A549 (cell line): ENCODE results near the gene TCFL5. TPM values are rescaled to one million over a fixed set of nuclear protein-coding genes. Genes with fewer than 3 reads are reported as not detected.

Experiments used
- ATAC-seq, 2 experiments: fragments of 200-7000 bp in 1 of 2; fragments of >200 bp in 1 of 2; cut with Nextera tagmentation in 1 of 2; cut with Tn5 transposase in 1 of 2; 3 replicates each; pipeline versions ENCODE4 v1.8.0 to v1.9.1; 2018 to 2020; ENCODE audit warnings: mild to moderate bottlenecking in 1 of 2, moderate library complexity in 1 of 2
- CTCF ChIA-PET: fragments of 300-600 bp; sonication (Branson Sonifier 250); formaldehyde crosslinking; extraction: SDS; loops from one replicate; lab custom pipeline; 2021; ENCODE audit warnings: antibody characterized with exemption, inconsistent platforms; lab: Yijun Ruan, JAX
- POLR2A ChIA-PET: fragments of 350-600 bp; formaldehyde crosslinking; extraction: SDS; loops from one replicate; lab custom pipeline; 2021; ENCODE audit warnings: antibody characterized with exemption, inconsistent platforms; lab: Yijun Ruan, JAX
- DNase-seq, 2 experiments: peaks; one replicate each; pipeline versions ENCODE4 v3.0.0 to v3.0.0-alpha.2; 2011 to 2016; ENCODE audit warnings: low read depth in 1 of 2, low spot score in 1 of 2
- FAIRE-seq: peaks from 2 replicates; lab custom pipeline; 2011; peaks lifted over from hg19 to GRCh38; lab: Jason Lieb, UNC
- H3K27ac ChIP-seq, 2 experiments: fragments of >200 bp; sonication (Bioruptor Twin); formaldehyde crosslinking; 3 replicates each; pipeline ENCODE4 v1.5.1; 2016 to 2017
- H3K4me1 ChIP-seq: fragments of >200 bp; sonication (Bioruptor Twin); formaldehyde crosslinking; 3 replicates; pipeline ENCODE4 v1.6.1; 2016
- H3K4me2 ChIP-seq: fragments of >200 bp; sonication (Bioruptor Twin); formaldehyde crosslinking; 3 replicates; pipeline ENCODE4 v1.6.1; 2016
- H3K4me3 ChIP-seq: fragments of >200 bp; sonication (Bioruptor Twin); formaldehyde crosslinking; 3 replicates; pipeline ENCODE4 v1.5.1; 2016
- H3K9me3 ChIP-seq: fragments of >200 bp; sonication (Bioruptor Twin); formaldehyde crosslinking; 3 replicates; pipeline ENCODE4 v1.6.1; 2016
- ATOH8 ChIP-seq: fragments of 250-450 bp; sonication (Bioruptor Pico); IDR thresholded peaks from 2 replicates; pipeline ENCODE4 v1.5.0; 2020; ENCODE audit warnings: low read depth, mild to moderate bottlenecking, moderate library complexity
- BCL3 ChIP-seq: fragments of >200 bp; sonication (Bioruptor Twin); formaldehyde crosslinking; IDR thresholded peaks from 3 replicates; pipeline ENCODE4 v1.6.1; 2016
- CBX8 ChIP-seq: fragments of 200-600 bp; sonication (generic); IDR thresholded peaks from 2 replicates; pipeline ENCODE4 v1.6.1; 2016
- CEBPB ChIP-seq, 2 experiments: fragments of >200 bp in 1 of 2; sonication (Bioruptor Twin) in 1 of 2; formaldehyde crosslinking in 1 of 2; IDR thresholded peaks; 2 replicates each; pipeline ENCODE4 v1.6.1; 2012 to 2016
- CHD2 ChIP-seq: fragments of 150-350 bp; IDR thresholded peaks from 2 replicates; pipeline ENCODE4 v1.6.1; 2014; ENCODE audit warnings: low read length; ENCODE audit not compliant: partially characterized antibody
- CTCF ChIP-seq: fragments of >200 bp; sonication (Bioruptor Twin); formaldehyde crosslinking; IDR thresholded peaks from 3 replicates; pipeline ENCODE4 v1.5.1; 2016
- EHF ChIP-seq: fragments of 250-450 bp; sonication (Bioruptor Pico); IDR thresholded peaks from 2 replicates; pipeline ENCODE4 v1.5.0; 2020; ENCODE audit warnings: mild to moderate bottlenecking
- GATA3 ChIP-seq: IDR thresholded peaks from 2 replicates; pipeline ENCODE4 v1.6.1; 2012; ENCODE audit warnings: borderline replicate concordance
- HEYL ChIP-seq: fragments of 250-450 bp; sonication (Bioruptor Pico); IDR thresholded peaks from 2 replicates; pipeline ENCODE4 v1.8.0; 2021; ENCODE audit warnings: mild to moderate bottlenecking, moderate library complexity
- HMGXB4 ChIP-seq: fragments of 250-450 bp; sonication (Bioruptor Pico); IDR thresholded peaks from 2 replicates; pipeline ENCODE4 v1.5.0; 2021; ENCODE audit warnings: mild to moderate bottlenecking, moderate library complexity, borderline replicate concordance
- HOXB5 ChIP-seq: fragments of 250-450 bp; sonication (Bioruptor Pico); IDR thresholded peaks from 2 replicates; pipeline ENCODE4 v1.5.0; 2020; ENCODE audit warnings: mild to moderate bottlenecking, moderate library complexity
- JUN ChIP-seq, 2 experiments: fragments of >200 bp; sonication (Bioruptor Twin); formaldehyde crosslinking; IDR thresholded peaks; 2 replicates in 1 of 2; 3 replicates in 1 of 2; pipeline ENCODE4 v1.6.1; 2016 to 2017
- KDM1A ChIP-seq: fragments of 200-600 bp; sonication (generic); IDR thresholded peaks from 2 replicates; pipeline ENCODE4 v1.6.1; 2016; ENCODE audit warnings: low read depth, mild to moderate bottlenecking
- MAFK ChIP-seq: fragments of 450-650 bp; IDR thresholded peaks from 2 replicates; pipeline ENCODE4 v1.6.1; 2014; ENCODE audit not compliant: partially characterized antibody
- MAX ChIP-seq: IDR thresholded peaks from 2 replicates; pipeline ENCODE4 v1.6.1; 2012
- NPAS2 ChIP-seq: fragments of 250-450 bp; sonication (Bioruptor Pico); IDR thresholded peaks from 2 replicates; pipeline ENCODE4 v1.8.0; 2022; ENCODE audit warnings: mild to moderate bottlenecking, moderate library complexity, borderline replicate concordance
- NR3C1 ChIP-seq: fragments of >200 bp; sonication (Bioruptor Twin); formaldehyde crosslinking; IDR thresholded peaks from 3 replicates; pipeline ENCODE4 v1.6.1; 2017
- RAD21 ChIP-seq, 2 experiments: fragments of >200 bp in 1 of 2; sonication (Bioruptor Twin) in 1 of 2; formaldehyde crosslinking in 1 of 2; IDR thresholded peaks in 1 of 2; conservative IDR thresholded peaks in 1 of 2; 2 replicates in 1 of 2; 3 replicates in 1 of 2; pipeline ENCODE4 v1.6.1; 2012 to 2018; ENCODE audit warnings: inconsistent platforms in 1 of 2
- RNF2 ChIP-seq: fragments of 200-600 bp; sonication (generic); IDR thresholded peaks from 2 replicates; pipeline ENCODE4 v1.6.1; 2016; ENCODE audit warnings: low read depth, mild to moderate bottlenecking, antibody characterized with exemption, moderate library complexity, borderline replicate concordance
- TFCP2L1 ChIP-seq: fragments of 250-450 bp; sonication (Bioruptor Pico); IDR thresholded peaks from 2 replicates; pipeline ENCODE4 v1.5.0; 2021; ENCODE audit warnings: mild to moderate bottlenecking
- USF2 ChIP-seq: fragments of 450-650 bp; IDR thresholded peaks from 2 replicates; pipeline ENCODE4 v1.6.1; 2014; ENCODE audit warnings: antibody characterized with exemption
- ZNF302 ChIP-seq: fragments of 250-450 bp; sonication (Bioruptor Pico); IDR thresholded peaks from 2 replicates; pipeline ENCODE4 v1.9.0; 2021; ENCODE audit warnings: inconsistent platforms, mild to moderate bottlenecking, moderate library complexity
- WGBS: methylation state at CpG from one replicate; pipeline ENCODE4 v1.1.6; 2017; ENCODE audit errors: missing lambda C conversion rate; 5-methylcytosine and 5-hydroxymethylcytosine counted together
- polyA plus RNA-seq, 4 experiments: library from polyadenylated mRNA; depleted of rRNA in 3 of 4; stranded (reverse); fragments of >200 nt; fragmentation: RNase III in 1 of 4; extraction: RNeasy Plus Mini Kit Qiagen cat#74134 plus additional on column Dnase treatment in 1 of 4; gene quantifications; 2 replicates in 3 of 4; 3 replicates in 1 of 4; pipeline ENCODE4 v1.2.3, GENCODE V29; 2011 to 2017

The TCFL5 gene
- polyA plus RNA-seq, 2 of the 4 experiments (the other 2 are of a cell fraction), result 5.6 to 7.1 TPM

GRCh38 chr20:62908971-62909791 lies 47.6 kb upstream of the TCFL5 start:
- CTCF ChIA-PET, result interaction anchor here (1.6 to 22.6 kb wide), 8 partner anchors 4 to 100 kb away, joined by 7 to 368 read pairs (median 14); partner anchors contain the start of gene DIDO1
- Histone ChIP-seq H3K9me3 (no peaks in the 10 kb centered on the region), H3K27ac (no peak overlapping the region), H3K4me3 (no peak overlapping the region), H3K4me1 (no peaks in the 10 kb centered on the region), H3K4me2 (no peak overlapping the region)
- no peak for FAIRE-seq
- POLR2A ChIA-PET, result no interaction called here
- WGBS, result 88% methylated on average over 18 of the region's 18 CpGs
- no peak for TF ChIP-seq RNF2
- TF ChIP-seq CEBPB (IDR thresholded peaks at IDR 0.05), result no peak
- no peak for TF ChIP-seq BCL3
- no peak for TF ChIP-seq KDM1A
- TF ChIP-seq TFCP2L1 (CRISPR knock-in tag), result no peak
- TF ChIP-seq EHF, result no peak
- TF ChIP-seq JUN (IDR thresholded peaks at IDR 0.05), result no peak
- no peak for TF ChIP-seq CBX8
- no peak for DNase-seq
- ATAC-seq, result no peak

GRCh38 chr20:62907384-62908317 lies 46.0 kb upstream of the TCFL5 start:
- TF ChIP-seq CHD2 (no peak), TFCP2L1 (CRISPR knock-in tag) (no peak), CTCF (peak; percentile 43), GATA3 (no peak)
- TF ChIP-seq, all 56 proteins: peak for 1
- no peak for DNase-seq
- FAIRE-seq, result no peak
- H3K9me3 ChIP-seq, result no peaks in the 10 kb centered on the region
- no peak overlapping the region for H3K4me3 ChIP-seq
- POLR2A ChIA-PET, result no interaction called here
- 83% methylated on average over 15 of the region's 16 CpGs for WGBS
- CTCF ChIA-PET, result interaction anchor here (0.6 to 22.6 kb wide), 20 partner anchors 2 to 119 kb away, joined by 3 to 368 read pairs (median 6); partner anchors contain the start of gene DIDO1
- no peak overlapping the region for H3K4me2 ChIP-seq
- peak in 1 of 2 experiments; percentile 74; a peak in 3 of 6 replicates for ATAC-seq
- H3K4me1 ChIP-seq, result no peaks in the 10 kb centered on the region
- H3K27ac ChIP-seq, result no peak overlapping the region

GRCh38 chr20:62906647-62907375 lies 45.2 kb upstream of the TCFL5 start:
- Histone ChIP-seq H3K4me3 (no peak overlapping the region), H3K27ac (no peak overlapping the region), H3K4me2 (no peak overlapping the region), H3K4me1 (no peaks in the 10 kb centered on the region), H3K9me3 (no peaks in the 10 kb centered on the region)
- FAIRE-seq (no peak), ATAC-seq (no peak), DNase-seq (no peak)
- POLR2A ChIA-PET, result no interaction called here
- WGBS, result 95% methylated on average over 30 of the region's 31 CpGs
- CTCF ChIA-PET, result interaction anchor here (0.6 to 22.6 kb wide), 18 partner anchors 1 to 119 kb away, joined by 3 to 368 read pairs (median 6); partner anchors contain the start of gene DIDO1
- no peak for TF ChIP-seq MAFK
- TF ChIP-seq HOXB5, result no peak
- no peak for TF ChIP-seq RAD21 (conservative IDR thresholded peaks at IDR 0.05 in 1 of 2, IDR thresholded peaks at IDR 0.05 in 1 of 2)
- no peak for TF ChIP-seq NR3C1
- no peak for TF ChIP-seq USF2
- TF ChIP-seq CEBPB (IDR thresholded peaks at IDR 0.05), result no peak
- no peak for TF ChIP-seq HEYL (CRISPR knock-in tag)
- no peak for TF ChIP-seq HMGXB4
- TF ChIP-seq ZNF302 (CRISPR knock-in tag), result no peak
- no peak for TF ChIP-seq MAX
- no peak for TF ChIP-seq ATOH8
- TF ChIP-seq NPAS2 (CRISPR knock-in tag), result no peak
